Esophagus (tissue), 2 donors: Measurements from ENCODE around the gene MRPS25. TPM values are rescaled to one million over a fixed set of nuclear protein-coding genes. Genes with fewer than 3 reads are reported as not detected.

Experiments used
- H3K27ac ChIP-seq, 2 donors: one replicate each; pipeline ENCODE4 v1.5.1; 2013; ENCODE audit warnings: low read depth in 2 of 2, mild to moderate bottlenecking in 2 of 2, inconsistent platforms in 1 of 2, low read length in 1 of 2, moderate library complexity in 1 of 2
- H3K27me3 ChIP-seq, 2 donors: one replicate each; pipeline ENCODE4 v1.6.1; 2013; ENCODE audit warnings: low read length in 2 of 2, control low read depth in 1 of 2, mild to moderate bottlenecking in 1 of 2; ENCODE audit not compliant: insufficient read depth in 2 of 2, control insufficient read depth in 1 of 2
- H3K36me3 ChIP-seq, 2 donors: one replicate each; pipeline ENCODE4 v1.6.1; 2013; ENCODE audit warnings: low read length in 1 of 2; ENCODE audit not compliant: control insufficient read depth in 2 of 2, insufficient read depth in 2 of 2
- H3K4me1 ChIP-seq, 2 donors: one replicate each; pipeline ENCODE4 v1.6.1; 2013; ENCODE audit warnings: low read length in 1 of 2; ENCODE audit not compliant: control insufficient read depth in 2 of 2, insufficient read depth in 2 of 2
- H3K4me3 ChIP-seq, 2 donors: one replicate each; pipeline ENCODE4 v1.5.1; 2013; ENCODE audit warnings: low read length in 2 of 2, mild to moderate bottlenecking in 2 of 2, low read depth in 1 of 2, moderate library complexity in 1 of 2
- H3K9me3 ChIP-seq, 2 donors: one replicate each; pipeline ENCODE4 v1.6.1; 2013; ENCODE audit warnings: mild to moderate bottlenecking in 2 of 2, low read depth in 1 of 2, low read length in 1 of 2, moderate library complexity in 1 of 2; ENCODE audit not compliant: control insufficient read depth in 2 of 2, insufficient read depth in 1 of 2
- WGBS, 2 donors: extraction: QIAGEN DNeasy Blood & Tissue Kit; methylation state at CpG; one replicate each; pipeline ENCODE4 v1.1.7; 2013; 5-methylcytosine and 5-hydroxymethylcytosine counted together
- polyA plus RNA-seq, 2 donors: library from polyadenylated mRNA; stranded (reverse); fragments of 200-250 nt; gene quantifications; one replicate each; pipeline ENCODE4 v1.2.3, GENCODE V29; 2013
- donor health status: healthy with polysubstance abuse.
- donor health status: Bipolar disorder and iron deficiency.

The MRPS25 gene
- polyA plus RNA-seq, 2 donors = 41.3 to 43.4 TPM

DNA sequence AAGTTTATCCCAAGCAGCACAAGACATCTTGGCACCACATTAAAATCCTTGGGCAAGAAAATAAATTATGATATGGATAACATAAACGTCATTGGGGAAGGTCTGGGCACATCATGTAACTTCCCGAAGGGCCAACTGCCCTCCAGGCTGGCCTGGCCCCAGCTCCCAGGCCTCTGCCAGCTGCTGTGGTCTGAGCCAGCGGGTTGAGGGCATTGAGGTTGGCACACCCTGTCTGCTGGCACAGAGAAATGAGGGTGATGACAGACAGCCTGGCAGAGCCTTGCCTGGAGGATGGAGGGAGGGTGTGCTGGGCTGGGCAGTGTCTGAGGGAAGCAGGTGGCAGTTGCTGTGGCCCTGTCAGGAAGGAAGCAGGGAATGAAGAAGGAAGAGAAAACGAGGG lies 37.1 kb upstream of the MRPS25 start:
- Histone ChIP-seq H3K36me3 (no peaks in the 10 kb centered on the region), H3K27ac (peak overlapping the region in 1 of 2 donors; percentile 80), H3K4me3 (no peak overlapping the region), H3K9me3 (no peaks in the 10 kb centered on the region), H3K4me1 (peaks cover 7 to 15% of the 10 kb centered on the region in 2 donors), H3K27me3 (no peaks in the 10 kb centered on the region)
- 17 to 21% methylated on average over 4 of the region's 4 CpGs for WGBS, 2 donors

DNA sequence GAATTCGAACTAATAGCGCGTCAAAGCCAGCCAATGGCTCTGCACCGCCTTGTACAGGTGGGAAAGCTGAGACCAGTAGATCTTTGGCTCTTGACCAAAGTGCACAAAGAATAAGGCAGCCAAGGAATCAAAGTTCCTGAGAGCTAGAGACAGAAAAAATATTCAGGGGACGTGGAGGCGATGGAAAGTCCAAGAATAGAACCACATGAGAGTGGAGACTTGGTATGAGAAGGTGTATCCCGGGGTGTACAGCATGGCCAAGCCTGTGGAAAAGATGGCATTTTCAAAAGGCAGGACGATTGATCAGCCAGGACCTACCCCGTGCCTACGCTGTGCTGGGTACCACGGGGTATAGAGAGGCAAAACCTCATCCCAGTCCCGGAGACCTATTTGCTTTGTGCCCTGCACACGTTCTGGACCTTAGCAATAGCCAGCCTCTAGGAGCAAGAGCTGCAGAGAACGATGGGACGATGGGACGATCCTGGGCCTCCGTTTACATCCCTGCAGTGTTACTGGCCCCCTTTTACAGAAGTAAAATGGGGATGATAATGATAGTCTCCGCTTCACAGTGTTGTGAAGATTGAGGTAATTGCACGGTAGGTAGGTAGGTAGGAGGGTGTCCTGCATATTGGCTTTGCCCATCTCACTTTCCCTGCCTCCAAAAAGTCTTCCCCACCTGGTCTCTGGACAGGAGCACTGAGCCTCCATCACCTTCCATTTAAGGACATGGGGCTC lies 34.4 kb upstream of the MRPS25 start:
- Histone ChIP-seq H3K27ac (peak overlapping the region; percentile 73 to 92), H3K4me1 (peaks cover 7 to 15% of the 10 kb centered on the region in 2 donors), H3K27me3 (no peaks in the 10 kb centered on the region), H3K9me3 (no peaks in the 10 kb centered on the region), H3K36me3 (peaks cover 0 to 4% of the 10 kb centered on the region in 2 donors), H3K4me3 (peak overlapping the region; percentile 80 to 87)
- WGBS, 2 donors = 15 to 17% methylated on average over 19 of the region's 19 CpGs

DNA sequence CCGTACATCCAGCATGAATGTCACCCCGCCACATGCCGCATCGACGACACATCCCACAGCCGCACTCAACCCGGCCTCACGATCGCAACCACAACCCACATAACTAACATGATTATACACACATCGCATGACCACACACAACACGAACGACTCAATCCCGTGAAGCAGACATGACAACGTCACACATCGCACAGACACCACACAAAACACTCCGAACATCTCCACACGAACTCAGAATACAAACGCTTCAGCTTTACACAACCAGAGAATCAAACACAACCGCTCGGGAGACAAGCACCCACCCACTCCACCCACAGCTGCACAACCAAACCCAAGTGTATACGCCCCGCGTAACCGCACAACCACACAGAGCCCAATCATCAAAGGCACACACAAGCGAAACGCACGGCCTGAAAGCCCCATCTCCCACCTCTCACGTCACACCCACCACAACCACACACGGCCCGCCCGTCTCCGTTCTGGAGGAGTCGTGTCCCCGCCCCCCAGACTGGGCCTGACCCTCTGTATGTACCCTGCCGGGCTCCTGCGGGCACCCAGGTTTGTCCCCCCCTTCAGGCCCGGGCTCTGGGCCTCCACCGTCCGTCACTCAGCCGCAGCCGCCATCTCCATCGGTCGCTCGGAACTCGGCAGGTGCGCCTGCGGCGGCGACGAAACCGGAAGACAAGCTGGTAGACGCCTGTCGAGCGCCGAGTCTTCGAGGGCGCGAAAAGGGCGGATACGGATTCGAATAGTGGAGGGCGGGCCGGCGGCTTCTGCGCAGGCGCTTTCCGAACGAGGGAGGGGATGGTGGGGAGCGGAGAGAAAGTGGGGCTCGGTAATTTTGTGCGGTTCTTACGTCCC lies 33.6 kb upstream of the MRPS25 start, which contains the start of gene RBSN:
Gene RBSN, minus strand, starts transcription at position 646 of the 861 bp plus-strand sequence. CDS start 3,028 bp downstream, outside the sequence.
- Histone ChIP-seq H3K4me3 (peak within 1 kb of the TSS; percentile 80 to 87), H3K4me1 (peaks cover 7 to 15% of the 10 kb centered on the region in 2 donors), H3K27me3 (no peaks in the 10 kb centered on the region), H3K9me3 (no peaks in the 10 kb centered on the region), H3K27ac (peak within 1 kb of the TSS; percentile 73 to 92), H3K36me3 (peaks cover 4 to 7% of the 10 kb centered on the region in 2 donors)
- WGBS, 2 donors = 0 to 1% methylated on average over 72 of the region's 72 CpGs

DNA sequence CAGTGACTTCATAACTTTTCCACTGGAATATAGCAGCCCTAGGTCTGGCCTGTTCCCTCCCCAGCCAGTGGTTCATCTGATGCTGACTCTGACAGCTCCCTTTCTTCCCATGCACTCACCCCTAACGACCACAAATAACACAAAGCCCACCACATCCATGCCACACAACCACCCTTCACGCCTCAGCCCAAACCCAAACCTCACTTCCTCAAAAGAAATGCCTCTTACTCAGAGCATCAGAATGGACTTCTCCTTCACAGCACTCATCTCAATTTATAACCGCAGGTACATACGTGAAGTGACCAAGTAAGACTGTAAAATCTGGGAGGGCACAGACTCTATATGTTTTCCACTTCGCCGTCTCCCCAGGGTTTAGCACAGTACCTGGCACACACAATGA lies 32.8 kb upstream of the MRPS25 start:
- H3K4me3 ChIP-seq = peak overlapping the region in 1 of 2 donors; percentile 87
- WGBS, 2 donors = 40 to 45% methylated on average over 6 of the region's 6 CpGs
- H3K4me1 ChIP-seq = peaks cover 7 to 11% of the 10 kb centered on the region in 2 donors

DNA sequence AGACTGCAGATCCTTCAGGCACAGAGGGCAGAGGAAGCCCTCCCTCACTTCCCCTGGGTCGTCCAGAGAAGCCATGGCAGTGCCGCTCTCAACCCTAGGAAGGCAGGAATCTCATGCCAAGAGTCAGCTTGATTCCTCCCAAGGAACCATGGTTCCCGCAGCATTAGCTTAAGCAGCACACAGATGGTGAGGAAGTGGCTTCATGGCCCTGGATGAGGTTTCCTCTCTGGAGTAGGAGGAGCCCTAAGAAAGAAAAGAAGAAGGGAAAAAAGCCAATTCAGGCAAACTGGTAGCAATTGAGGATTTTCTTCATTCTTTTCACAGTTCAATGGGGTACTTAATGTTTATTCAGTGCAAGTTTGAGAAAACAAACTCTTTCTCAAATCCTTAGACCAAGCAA lies 30.9 kb upstream of the MRPS25 start:
- Histone ChIP-seq H3K27me3 (no peaks in the 10 kb centered on the region), H3K9me3 (no peaks in the 10 kb centered on the region), H3K27ac (no peak overlapping the region), H3K4me1 (peaks cover 4 to 5% of the 10 kb centered on the region in 2 donors), H3K4me3 (no peak overlapping the region), H3K36me3 (peaks cover 4 to 7% of the 10 kb centered on the region in 2 donors)
- WGBS, 2 donors = 80 to 90% methylated on average over 3 of the region's 3 CpGs

More for the DNA sequence above, 32.8 kb upstream of the MRPS25 start:
- no peaks in the 10 kb centered on the region for H3K9me3 ChIP-seq
- H3K27ac ChIP-seq = peak overlapping the region in 1 of 2 donors; percentile 13
- no peaks in the 10 kb centered on the region for H3K27me3 ChIP-seq
- peaks cover 4 to 7% of the 10 kb centered on the region in 2 donors for H3K36me3 ChIP-seq

DNA sequence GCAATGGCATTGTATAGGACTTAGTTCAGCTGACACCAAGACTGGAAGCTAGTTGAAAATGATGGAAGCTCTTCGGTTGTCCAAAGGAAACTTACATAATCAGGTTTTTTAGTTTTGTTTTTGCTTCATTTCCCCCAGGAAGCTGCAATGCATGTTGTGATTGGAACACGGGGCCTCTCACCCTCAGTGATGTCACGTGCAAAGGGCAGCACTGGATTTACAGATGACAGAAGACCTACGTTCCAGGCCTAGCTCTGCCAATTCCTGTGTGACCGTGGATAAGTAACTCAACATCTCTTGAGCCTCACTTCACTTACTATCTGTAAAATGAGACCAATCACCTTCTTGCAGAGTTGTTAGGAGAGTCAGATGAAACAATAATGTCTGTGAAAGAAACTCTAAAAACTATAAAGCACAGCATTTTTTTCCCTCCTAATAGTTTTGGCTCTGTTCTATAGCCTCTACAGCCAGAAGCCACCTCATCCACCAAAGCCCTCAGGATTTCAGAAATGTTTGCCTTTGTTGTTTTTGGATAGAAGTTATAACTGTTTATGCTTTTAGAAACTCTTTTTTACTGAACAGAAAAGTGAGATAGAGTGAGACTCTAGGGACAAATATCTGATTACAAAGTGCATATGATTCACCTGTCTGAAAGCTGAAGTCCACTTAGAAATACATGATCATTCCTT lies 29.2 kb upstream of the MRPS25 start:
- WGBS, 2 donors = 84 to 86% methylated on average over 5 of the region's 5 CpGs
- Histone ChIP-seq H3K27ac (no peak overlapping the region), H3K27me3 (no peaks in the 10 kb centered on the region), H3K9me3 (no peaks in the 10 kb centered on the region), H3K4me1 (peaks cover 4 to 5% of the 10 kb centered on the region in 2 donors), H3K4me3 (no peak overlapping the region), H3K36me3 (peaks cover 4 to 11% of the 10 kb centered on the region in 2 donors)

DNA sequence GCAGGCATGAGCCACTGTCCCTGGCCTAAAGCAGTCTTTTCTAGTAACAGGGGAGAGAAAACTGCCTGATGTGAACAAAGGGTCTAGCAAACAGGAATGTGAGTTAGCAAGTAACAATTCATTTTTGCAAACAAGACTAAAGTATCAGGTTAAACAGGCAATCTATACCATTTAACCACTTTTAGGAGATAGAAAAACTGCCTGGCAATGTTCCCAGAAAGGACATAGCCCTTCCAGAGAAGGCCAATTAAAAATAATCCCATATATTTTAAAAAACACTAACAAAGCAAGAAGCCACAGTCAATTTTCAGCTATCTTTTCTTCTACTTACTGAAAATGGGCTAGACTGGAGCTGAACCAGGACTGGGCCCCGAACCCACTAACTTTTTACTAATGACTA lies 27.6 kb upstream of the MRPS25 start:
- Histone ChIP-seq H3K36me3 (peaks cover 4 to 13% of the 10 kb centered on the region in 2 donors), H3K9me3 (no peaks in the 10 kb centered on the region), H3K4me3 (no peak overlapping the region), H3K4me1 (peaks cover 2% of the 10 kb centered on the region in 2 donors), H3K27me3 (no peaks in the 10 kb centered on the region), H3K27ac (no peak overlapping the region)
- whole genome bisulfite sequencing, 2 donors = 91 to 100% methylated on average over 1 of the region's 1 CpG

DNA sequence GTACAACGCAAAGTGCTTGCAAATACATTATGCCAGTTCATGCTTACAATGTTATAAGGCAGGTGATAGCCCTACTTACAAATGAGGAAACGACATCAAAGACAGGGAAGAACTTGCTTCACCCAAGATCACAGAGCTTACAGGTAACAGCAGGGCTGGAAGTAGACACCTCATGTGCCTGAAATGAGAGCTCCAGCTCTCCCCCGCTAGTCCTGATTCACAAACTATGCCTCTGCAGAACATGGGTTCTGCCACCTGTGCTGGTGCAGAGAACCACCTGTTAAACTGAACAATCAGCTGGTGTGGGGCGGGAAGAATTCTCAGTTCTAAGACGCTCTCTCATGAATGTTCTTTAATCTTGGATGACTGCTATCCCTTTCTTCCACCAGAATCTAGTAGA lies 26.5 kb upstream of the MRPS25 start:
- WGBS, 2 donors = 79 to 83% methylated on average over 5 of the region's 5 CpGs
- H3K36me3 ChIP-seq = peaks cover 4 to 13% of the 10 kb centered on the region in 2 donors

DNA sequence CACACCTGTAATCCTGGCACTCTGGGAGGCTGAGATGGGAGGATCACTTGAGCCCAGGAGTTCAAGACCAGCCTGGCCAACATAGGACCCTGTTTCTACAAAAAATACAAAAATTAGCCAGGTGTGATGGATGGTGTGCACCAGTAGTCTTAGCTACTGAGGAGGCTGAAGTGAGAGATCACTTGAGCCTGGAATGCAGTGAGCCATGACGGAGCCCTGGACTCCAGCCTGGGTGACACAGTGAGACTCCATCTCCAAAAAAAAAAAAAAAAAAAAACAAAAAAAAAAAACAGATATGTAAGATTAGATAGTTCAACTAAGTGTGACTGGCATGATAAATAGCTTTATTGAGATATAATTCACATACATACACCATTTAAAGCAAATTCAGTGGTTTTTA lies 24.1 kb upstream of the MRPS25 start:
- H3K9me3 ChIP-seq = no peaks in the 10 kb centered on the region
- H3K4me3 ChIP-seq = no peak overlapping the region
- 90 to 100% methylated on average over 1 of the region's 1 CpG for WGBS, 2 donors
- H3K27ac ChIP-seq = no peak overlapping the region
- H3K36me3 ChIP-seq = peaks cover 14% of the 10 kb centered on the region in 2 donors
- H3K27me3 ChIP-seq = no peaks in the 10 kb centered on the region
- H3K4me1 ChIP-seq = no peaks in the 10 kb centered on the region

More for the DNA sequence above, 26.5 kb upstream of the MRPS25 start:
- no peaks in the 10 kb centered on the region for H3K9me3 ChIP-seq
- H3K27ac ChIP-seq = no peak overlapping the region
- no peak overlapping the region for H3K4me3 ChIP-seq
- no peaks in the 10 kb centered on the region for H3K4me1 ChIP-seq
- no peaks in the 10 kb centered on the region for H3K27me3 ChIP-seq
